Nephron progenitor cell (in vitro differentiated cells): ENCODE data around the gene ACTL8.

ENCODE experiments used
- DNase-seq: peaks from one replicate; pipeline ENCODE4 v3.0.0; 2021
- H3K27ac Mint-ChIP-seq: 2 replicates; pipeline ENCODE4 v1.8.0; 2021; ENCODE audit warnings: mild to moderate bottlenecking, moderate library complexity, mixed read lengths
- H3K27me3 Mint-ChIP-seq: 2 replicates; pipeline ENCODE4 v1.8.0; 2021; ENCODE audit warnings: mild to moderate bottlenecking, low read depth, mixed read lengths; ENCODE audit not compliant: poor library complexity
- H3K36me3 Mint-ChIP-seq: 2 replicates; pipeline ENCODE4 v1.8.0; 2021; ENCODE audit warnings: low read depth, mixed read lengths
- H3K4me1 Mint-ChIP-seq: 2 replicates; pipeline ENCODE4 v1.8.0; 2021; ENCODE audit warnings: mixed read lengths
- H3K4me3 Mint-ChIP-seq: 2 replicates; pipeline ENCODE4 v1.8.0; 2021; ENCODE audit warnings: mild to moderate bottlenecking, moderate library complexity, mixed read lengths
- H3K9me3 Mint-ChIP-seq: 2 replicates; pipeline ENCODE4 v1.8.0; 2021; ENCODE audit warnings: mild to moderate bottlenecking, moderate library complexity, mixed read lengths
- TF ChIP-seq, protein P1 (sequence below): fragments of 200-600 bp; sonication (generic); IDR thresholded peaks from 2 replicates; pipeline ENCODE4 v1.5.0; 2021; ENCODE audit warnings: antibody characterized with exemption

The ACTL8 gene

DNA sequence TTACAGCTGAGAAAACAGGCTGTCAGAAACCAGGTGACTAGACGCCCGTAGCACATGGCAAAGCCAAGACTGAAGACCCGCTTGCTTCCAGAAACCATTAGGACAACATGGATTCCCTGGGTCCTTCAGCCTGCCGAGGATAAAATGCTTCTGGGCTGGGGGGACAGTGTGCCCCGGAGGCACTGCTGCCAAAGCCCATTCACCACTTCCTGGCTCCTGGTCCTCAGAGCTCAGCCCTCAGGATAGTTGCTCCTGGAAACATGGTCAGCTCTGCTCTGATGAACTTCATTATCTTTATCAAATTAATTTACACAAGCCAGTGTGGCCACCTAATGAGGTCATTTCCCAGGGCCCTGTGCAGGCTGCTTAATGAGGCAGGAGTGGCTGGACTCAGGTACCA lies 41.1 kb upstream of the ACTL8 start:
- peaks cover 34% of the 10 kb centered on the region for H3K27me3 Mint-ChIP-seq
- DNase-seq: no peak
- TF ChIP-seq, protein P1, sequence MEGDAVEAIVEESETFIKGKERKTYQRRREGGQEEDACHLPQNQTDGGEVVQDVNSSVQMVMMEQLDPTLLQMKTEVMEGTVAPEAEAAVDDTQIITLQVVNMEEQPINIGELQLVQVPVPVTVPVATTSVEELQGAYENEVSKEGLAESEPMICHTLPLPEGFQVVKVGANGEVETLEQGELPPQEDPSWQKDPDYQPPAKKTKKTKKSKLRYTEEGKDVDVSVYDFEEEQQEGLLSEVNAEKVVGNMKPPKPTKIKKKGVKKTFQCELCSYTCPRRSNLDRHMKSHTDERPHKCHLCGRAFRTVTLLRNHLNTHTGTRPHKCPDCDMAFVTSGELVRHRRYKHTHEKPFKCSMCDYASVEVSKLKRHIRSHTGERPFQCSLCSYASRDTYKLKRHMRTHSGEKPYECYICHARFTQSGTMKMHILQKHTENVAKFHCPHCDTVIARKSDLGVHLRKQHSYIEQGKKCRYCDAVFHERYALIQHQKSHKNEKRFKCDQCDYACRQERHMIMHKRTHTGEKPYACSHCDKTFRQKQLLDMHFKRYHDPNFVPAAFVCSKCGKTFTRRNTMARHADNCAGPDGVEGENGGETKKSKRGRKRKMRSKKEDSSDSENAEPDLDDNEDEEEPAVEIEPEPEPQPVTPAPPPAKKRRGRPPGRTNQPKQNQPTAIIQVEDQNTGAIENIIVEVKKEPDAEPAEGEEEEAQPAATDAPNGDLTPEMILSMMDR: no peak
- H3K36me3 Mint-ChIP-seq: peaks cover 6% of the 10 kb centered on the region
- peaks cover 46% of the 10 kb centered on the region for H3K4me1 Mint-ChIP-seq
- no peak overlapping the region for H3K4me3 Mint-ChIP-seq
- H3K9me3 Mint-ChIP-seq: peaks cover 28% of the 10 kb centered on the region
- H3K27ac Mint-ChIP-seq: no peak overlapping the region

GRCh38 chr1:17717594-17718535 lies 37.3 kb upstream of the ACTL8 start:
- TF ChIP-seq, protein P1: no peak
- H3K36me3 Mint-ChIP-seq: no peaks in the 10 kb centered on the region
- H3K27ac Mint-ChIP-seq: peak overlapping the region; percentile 78
- DNase-seq: peak; percentile 69
- no peaks in the 10 kb centered on the region for H3K9me3 Mint-ChIP-seq
- peaks cover 37% of the 10 kb centered on the region for H3K27me3 Mint-ChIP-seq
- peaks cover 57% of the 10 kb centered on the region for H3K4me1 Mint-ChIP-seq
- H3K4me3 Mint-ChIP-seq: peak overlapping the region; percentile 13

- no peak overlapping the region for H3K27ac Mint-ChIP-seq
- H3K4me3 Mint-ChIP-seq: no peak overlapping the region
- H3K27me3 Mint-ChIP-seq: peaks cover 36% of the 10 kb centered on the region
- peaks cover 49% of the 10 kb centered on the region for H3K4me1 Mint-ChIP-seq
- no peaks in the 10 kb centered on the region for H3K9me3 Mint-ChIP-seq
- no peak for DNase-seq
- TF ChIP-seq, protein P1: no peak
- H3K36me3 Mint-ChIP-seq: no peaks in the 10 kb centered on the region
Measured at GRCh38 chr1:17719874-17720273, 35.3 kb upstream of the ACTL8 start.

DNA sequence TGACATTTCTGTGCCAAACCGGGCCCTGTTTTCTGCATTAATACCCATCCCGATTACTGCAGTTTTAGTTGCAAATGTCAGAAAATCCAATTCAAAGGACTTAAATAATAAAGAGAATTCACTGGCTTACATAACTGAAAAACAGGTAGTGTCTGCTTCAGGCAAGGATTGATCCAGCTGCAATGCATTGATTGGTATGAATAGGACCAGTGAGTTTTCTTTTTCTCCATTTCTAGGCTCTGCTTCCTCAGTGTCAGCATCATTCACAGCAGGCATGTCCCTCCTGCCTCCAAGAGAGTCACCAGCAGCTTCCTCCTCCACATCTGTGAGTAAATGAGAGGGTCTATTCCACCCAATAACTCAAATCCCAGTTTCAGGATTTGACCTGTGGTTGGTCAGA lies 33.7 kb upstream of the ACTL8 start:
- Mint-ChIP-seq H3K4me3 (no peak overlapping the region), H3K36me3 (no peaks in the 10 kb centered on the region), H3K4me1 (peaks cover 37% of the 10 kb centered on the region), H3K27ac (no peak overlapping the region), H3K27me3 (peaks cover 39% of the 10 kb centered on the region), H3K9me3 (no peaks in the 10 kb centered on the region)
- DNase-seq: no peak
- TF ChIP-seq, protein P1: no peak

DNA sequence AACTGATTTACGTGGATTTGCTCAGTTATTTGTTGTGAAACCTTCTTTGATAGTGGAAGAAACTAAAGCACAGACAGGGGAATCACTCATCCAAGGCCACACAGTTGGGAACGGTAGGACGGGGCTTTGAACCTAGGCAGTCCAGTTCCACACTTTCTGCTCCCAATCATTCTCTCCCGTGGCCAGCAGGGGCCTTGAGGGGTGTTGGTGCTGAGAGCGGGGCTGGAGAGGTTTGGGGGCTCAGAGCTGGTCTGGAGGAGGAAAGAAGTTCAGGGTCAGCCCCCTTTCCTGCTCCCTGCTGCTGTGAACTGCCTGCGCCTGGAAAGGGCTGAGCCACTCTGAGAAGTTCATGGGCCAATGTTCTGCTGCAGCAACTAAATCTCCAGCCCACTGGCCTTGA lies 31.4 kb upstream of the ACTL8 start:
- Mint-ChIP-seq H3K27me3 (peaks cover 36% of the 10 kb centered on the region), H3K9me3 (peaks cover 1% of the 10 kb centered on the region), H3K36me3 (no peaks in the 10 kb centered on the region), H3K27ac (no peak overlapping the region), H3K4me3 (no peak overlapping the region), H3K4me1 (peaks cover 15% of the 10 kb centered on the region)
- TF ChIP-seq, protein P1: no peak
- DNase-seq: no peak

DNA sequence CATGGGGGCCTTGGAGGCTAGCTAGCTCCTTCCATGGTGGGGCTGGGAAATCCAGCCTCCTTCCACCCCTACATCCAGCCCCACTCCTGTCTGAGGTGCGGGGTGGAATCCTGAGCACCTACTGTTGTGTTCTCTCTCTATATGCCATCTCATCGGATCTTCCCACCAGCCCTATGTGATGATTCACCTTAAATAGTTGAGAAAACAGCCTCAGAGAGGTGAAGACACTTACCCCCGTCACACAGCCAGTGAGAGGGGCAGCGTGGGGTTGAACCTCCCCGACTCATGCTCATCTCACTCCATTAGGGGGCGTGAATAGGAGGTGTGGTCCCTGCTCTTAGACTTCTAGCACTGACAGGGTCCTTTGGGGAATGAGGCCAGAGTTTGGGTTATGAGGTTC lies 31.0 kb upstream of the ACTL8 start:
- no peak for DNase-seq
- Mint-ChIP-seq H3K4me3 (no peak overlapping the region), H3K9me3 (peaks cover 4% of the 10 kb centered on the region), H3K27ac (no peak overlapping the region), H3K36me3 (no peaks in the 10 kb centered on the region), H3K4me1 (peaks cover 10% of the 10 kb centered on the region), H3K27me3 (peaks cover 35% of the 10 kb centered on the region)
- TF ChIP-seq, protein P1: no peak
